SK-N-SH (cell line): ENCODE measurements around the gene CLSTN2. TPM values are rescaled to one million over a fixed set of nuclear protein-coding genes. Genes with fewer than 3 reads are reported as not detected.

Experiments
- CTCF ChIA-PET: fragments of 300-600, 350-600 bp; formaldehyde crosslinking; extraction: SDS; loops from one replicate; lab custom pipeline; 2021; lab: Yijun Ruan, JAX
- POLR2A ChIA-PET: fragments of 350-600 bp; sonication (Branson Sonifier 250); formaldehyde crosslinking; extraction: SDS; loops from one replicate; lab custom pipeline; 2020; ENCODE audit warnings: antibody characterized with exemption, inconsistent platforms; lab: Yijun Ruan, JAX
- DNase-seq: peaks from one replicate; pipeline ENCODE4 v3.0.0; 2012
- H2AFZ ChIP-seq: fragments of 200-600 bp; sonication (generic); 2 replicates; pipeline ENCODE4 v1.8.1; 2016; ENCODE audit warnings: antibody characterized with exemption, mild to moderate bottlenecking, low read depth
- H3F3A ChIP-seq: fragments of 200-600 bp; sonication (generic); replicated peaks from 2 replicates; pipeline ENCODE3; 2016; ENCODE audit warnings: antibody characterized with exemption, mild to moderate bottlenecking; ENCODE audit not compliant: insufficient read depth
- H3K27ac ChIP-seq, 2 experiments: fragments of 200-500 bp in 1 of 2; fragments of 200-600 bp in 1 of 2; sonication (Bioruptor generic) in 1 of 2; sonication (generic), shearing (Covaris generic) in 1 of 2; 2 replicates each; pipeline versions ENCODE4 v1.5.1 to v1.6.1; 2014 to 2016; ENCODE audit warnings: low read depth in 2 of 2, inconsistent platforms in 1 of 2, low read length in 1 of 2, mild to moderate bottlenecking in 1 of 2, mixed read lengths in 1 of 2
- H3K27me3 ChIP-seq: fragments of 200-600 bp; sonication (generic), shearing (Covaris generic); 2 replicates; pipeline ENCODE4 v1.6.1; 2016; ENCODE audit warnings: mixed run types; ENCODE audit not compliant: insufficient read depth
- H3K36me3 ChIP-seq, 2 experiments: fragments of 200-500 bp in 1 of 2; fragments of 200-600 bp in 1 of 2; sonication (Bioruptor generic) in 1 of 2; sonication (generic) in 1 of 2; replicated peaks in 1 of 2; 2 replicates each; pipeline versions ENCODE3 to v1.5.1; 2014 to 2016; ENCODE audit warnings: low read length in 1 of 2, mild to moderate bottlenecking in 1 of 2; ENCODE audit not compliant: insufficient read depth in 2 of 2, control insufficient read depth in 1 of 2
- H3K4me1 ChIP-seq, 2 experiments: fragments of 200-500 bp in 1 of 2; fragments of 200-600 bp in 1 of 2; sonication (Bioruptor generic) in 1 of 2; sonication (generic), shearing (Covaris generic) in 1 of 2; 2 replicates each; pipeline versions ENCODE4 v1.5.1 to v1.6.1; 2014 to 2016; ENCODE audit warnings: low read depth in 1 of 2, low read length in 1 of 2, mixed run types in 1 of 2; ENCODE audit not compliant: insufficient read depth in 2 of 2, control insufficient read depth in 1 of 2
- H3K4me2 ChIP-seq: fragments of 200-600 bp; sonication (generic), shearing (Covaris generic); 2 replicates; pipeline ENCODE4 v1.6.1; 2017; ENCODE audit warnings: mixed run types
- H3K4me3 ChIP-seq, 2 experiments: fragments of 200-500 bp in 1 of 2; fragments of 200-600 bp in 1 of 2; sonication (Bioruptor generic) in 1 of 2; sonication (generic), shearing (Covaris generic) in 1 of 2; 2 replicates each; pipeline versions ENCODE4 v1.5.1 to v1.8.1; 2014 to 2016; ENCODE audit warnings: low read depth in 2 of 2, inconsistent platforms in 1 of 2, low read length in 1 of 2, mild to moderate bottlenecking in 1 of 2, mixed read lengths in 1 of 2, moderate library complexity in 1 of 2
- H3K79me2 ChIP-seq: fragments of 200-600 bp; sonication (generic); 2 replicates; pipeline ENCODE4 v1.8.1; 2017; ENCODE audit warnings: mild to moderate bottlenecking; ENCODE audit not compliant: insufficient read depth
- H3K9ac ChIP-seq: fragments of 200-600 bp; sonication (generic); 2 replicates; pipeline ENCODE4 v1.6.1; 2017; ENCODE audit warnings: mixed run types
- H3K9me2 ChIP-seq: fragments of 200-600 bp; sonication (generic); 2 replicates; pipeline ENCODE4 v1.6.1; 2017; ENCODE audit warnings: mixed run types
- H3K9me3 ChIP-seq: fragments of 200-600 bp; sonication (generic); 2 replicates; pipeline ENCODE4 v1.6.1; 2017; ENCODE audit warnings: mixed run types, mild to moderate bottlenecking, moderate library complexity
- H4K20me1 ChIP-seq: fragments of 200-600 bp; sonication (generic); 2 replicates; pipeline ENCODE4 v1.6.1; 2017; ENCODE audit warnings: mild to moderate bottlenecking, mixed run types; ENCODE audit not compliant: insufficient read depth
- CHD2 ChIP-seq: fragments of 150-350 bp; IDR thresholded peaks from 2 replicates; pipeline ENCODE4 v1.6.1; 2018; ENCODE audit warnings: low read length; ENCODE audit not compliant: partially characterized antibody
- ELF1 ChIP-seq: IDR thresholded peaks from 2 replicates; pipeline ENCODE4 v1.4.0; 2012
- FOXM1 ChIP-seq: IDR thresholded peaks from 2 replicates; pipeline ENCODE4 v1.4.0; 2012; ENCODE audit warnings: low read depth, mild to moderate bottlenecking
- MEF2A ChIP-seq: IDR thresholded peaks from 2 replicates; pipeline ENCODE4 v1.4.0; 2012; ENCODE audit warnings: low read depth, borderline replicate concordance
- MXI1 ChIP-seq: IDR thresholded peaks from 2 replicates; pipeline ENCODE4 v1.6.1; 2012; ENCODE audit warnings: mild to moderate bottlenecking, low read depth, low read length, improper control_type of control experiment
- NFIC ChIP-seq: IDR thresholded peaks from 2 replicates; pipeline ENCODE4 v1.4.0; 2012; ENCODE audit warnings: borderline replicate concordance
- POLR2AphosphoS5 ChIP-seq: IDR thresholded peaks from 2 replicates; pipeline ENCODE4 v1.6.1; 2012; ENCODE audit warnings: low read depth, low read length
- RFX5 ChIP-seq: IDR thresholded peaks from 2 replicates; pipeline ENCODE4 v1.6.1; 2012; ENCODE audit warnings: mild to moderate bottlenecking, improper control_type of control experiment, low read length
- TAF1 ChIP-seq: IDR thresholded peaks from 2 replicates; pipeline ENCODE4 v1.6.1; 2012; ENCODE audit warnings: low read depth, mild to moderate bottlenecking, low read length, moderate library complexity, borderline replicate concordance
- TCF12 ChIP-seq: IDR thresholded peaks from 2 replicates; pipeline ENCODE4 v1.4.0; 2012
- WGBS: methylation state at CpG from one replicate; pipeline ENCODE4 v1.1.6; 2017; ENCODE audit warnings: low lambda C conversion rate; 5-methylcytosine and 5-hydroxymethylcytosine counted together
- polyA plus RNA-seq, 3 experiments: library from polyadenylated mRNA; depleted of rRNA; stranded (reverse); fragments of >200 nt; gene quantifications; 2 replicates each; pipeline ENCODE4 v1.2.3, GENCODE V29; 2012
- TF ChIP-seq, protein P1 (sequence below): fragments of 200-600 bp; sonication (generic); IDR thresholded peaks from 2 replicates; pipeline ENCODE4 v1.6.1; 2017; ENCODE audit warnings: antibody characterized with exemption, mild to moderate bottlenecking, moderate library complexity
- TF ChIP-seq, protein P2 (sequence below): fragments of 150-350 bp; IDR thresholded peaks from 2 replicates; pipeline ENCODE4 v1.6.1; 2016; ENCODE audit warnings: mild to moderate bottlenecking, low read depth, low read length
- TF ChIP-seq, protein P3 (sequence below): IDR thresholded peaks from 2 replicates; pipeline ENCODE4 v1.4.0; 2012; ENCODE audit warnings: low read depth

Gene CLSTN2
- polyA plus RNA-seq, 1 of the 3 experiments (the other 2 are of a cell fraction) = 0.02 TPM

DNA sequence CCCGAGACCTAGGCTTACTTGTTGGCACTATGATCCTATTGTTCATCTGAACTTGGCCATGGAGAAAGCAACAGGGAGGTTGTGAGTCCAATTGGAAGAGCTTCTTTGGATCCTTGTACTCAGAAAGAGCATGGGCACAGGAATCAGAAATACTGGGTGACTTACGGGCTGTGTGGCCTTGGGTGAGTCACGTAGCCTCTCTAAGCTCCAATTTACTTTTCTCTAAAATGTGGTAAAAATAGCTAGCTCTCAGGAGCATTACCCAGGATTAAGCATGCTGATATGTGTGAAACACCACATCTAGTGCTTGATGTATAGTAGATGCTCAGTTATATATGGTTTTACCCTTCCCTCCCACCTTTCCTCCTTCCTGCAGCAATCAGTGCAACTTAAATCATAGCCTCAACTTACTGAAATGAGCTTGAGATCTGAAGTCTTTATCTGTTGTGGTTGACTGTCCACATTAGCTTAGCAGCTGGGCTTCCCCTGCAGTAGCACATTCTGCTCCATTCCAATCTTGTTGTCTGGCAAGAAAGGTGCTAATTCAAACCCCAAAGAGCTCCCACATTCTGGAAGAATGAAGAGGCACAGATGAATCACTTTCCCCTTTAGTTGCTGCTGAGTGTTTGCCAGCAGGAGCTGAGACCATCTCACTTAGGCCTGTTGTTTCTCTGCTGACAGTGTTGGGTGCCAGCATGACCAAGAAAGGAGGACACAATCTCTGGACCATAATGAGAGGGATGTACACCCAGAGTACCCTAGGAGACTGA is 443.8 kb downstream of the CLSTN2 start:
- ChIA-PET CTCF (interaction anchor here (0.7 kb wide), 1 partner anchor 11 kb away, joined by 3 read pairs; no protein-coding TSS in a partner anchor), POLR2A (no interaction called here)
- Histone ChIP-seq H3K27me3 (no peaks in the 10 kb centered on the region), H2AFZ (no peak overlapping the region), H3K79me2 (no peaks in the 10 kb centered on the region), H3K4me2 (no peak overlapping the region), H4K20me1 (no peaks in the 10 kb centered on the region), H3K36me3 (no peaks in the 10 kb centered on the region), H3K9me3 (no peaks in the 10 kb centered on the region), H3F3A (no peaks in the 10 kb centered on the region), H3K9ac (no peak overlapping the region), H3K27ac (no peak overlapping the region), H3K4me1 (no peaks in the 10 kb centered on the region), H3K9me2 (no peaks in the 10 kb centered on the region), H3K4me3 (no peak overlapping the region)
- TF ChIP-seq MXI1 (no peak), TAF1 (no peak), NFIC (no peak), CHD2 (no peak), FOXM1 (no peak), ELF1 (no peak), RFX5 (no peak), POLR2AphosphoS5 (no peak), MEF2A (no peak), TCF12 (no peak)
- TF ChIP-seq, protein P1, sequence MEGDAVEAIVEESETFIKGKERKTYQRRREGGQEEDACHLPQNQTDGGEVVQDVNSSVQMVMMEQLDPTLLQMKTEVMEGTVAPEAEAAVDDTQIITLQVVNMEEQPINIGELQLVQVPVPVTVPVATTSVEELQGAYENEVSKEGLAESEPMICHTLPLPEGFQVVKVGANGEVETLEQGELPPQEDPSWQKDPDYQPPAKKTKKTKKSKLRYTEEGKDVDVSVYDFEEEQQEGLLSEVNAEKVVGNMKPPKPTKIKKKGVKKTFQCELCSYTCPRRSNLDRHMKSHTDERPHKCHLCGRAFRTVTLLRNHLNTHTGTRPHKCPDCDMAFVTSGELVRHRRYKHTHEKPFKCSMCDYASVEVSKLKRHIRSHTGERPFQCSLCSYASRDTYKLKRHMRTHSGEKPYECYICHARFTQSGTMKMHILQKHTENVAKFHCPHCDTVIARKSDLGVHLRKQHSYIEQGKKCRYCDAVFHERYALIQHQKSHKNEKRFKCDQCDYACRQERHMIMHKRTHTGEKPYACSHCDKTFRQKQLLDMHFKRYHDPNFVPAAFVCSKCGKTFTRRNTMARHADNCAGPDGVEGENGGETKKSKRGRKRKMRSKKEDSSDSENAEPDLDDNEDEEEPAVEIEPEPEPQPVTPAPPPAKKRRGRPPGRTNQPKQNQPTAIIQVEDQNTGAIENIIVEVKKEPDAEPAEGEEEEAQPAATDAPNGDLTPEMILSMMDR = no peak
- TF ChIP-seq, protein P2, sequence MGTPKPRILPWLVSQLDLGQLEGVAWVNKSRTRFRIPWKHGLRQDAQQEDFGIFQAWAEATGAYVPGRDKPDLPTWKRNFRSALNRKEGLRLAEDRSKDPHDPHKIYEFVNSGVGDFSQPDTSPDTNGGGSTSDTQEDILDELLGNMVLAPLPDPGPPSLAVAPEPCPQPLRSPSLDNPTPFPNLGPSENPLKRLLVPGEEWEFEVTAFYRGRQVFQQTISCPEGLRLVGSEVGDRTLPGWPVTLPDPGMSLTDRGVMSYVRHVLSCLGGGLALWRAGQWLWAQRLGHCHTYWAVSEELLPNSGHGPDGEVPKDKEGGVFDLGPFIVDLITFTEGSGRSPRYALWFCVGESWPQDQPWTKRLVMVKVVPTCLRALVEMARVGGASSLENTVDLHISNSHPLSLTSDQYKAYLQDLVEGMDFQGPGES = no peak
- WGBS = 15% methylated on average over 3 of the region's 3 CpGs
- DNase-seq = no peak

DNA sequence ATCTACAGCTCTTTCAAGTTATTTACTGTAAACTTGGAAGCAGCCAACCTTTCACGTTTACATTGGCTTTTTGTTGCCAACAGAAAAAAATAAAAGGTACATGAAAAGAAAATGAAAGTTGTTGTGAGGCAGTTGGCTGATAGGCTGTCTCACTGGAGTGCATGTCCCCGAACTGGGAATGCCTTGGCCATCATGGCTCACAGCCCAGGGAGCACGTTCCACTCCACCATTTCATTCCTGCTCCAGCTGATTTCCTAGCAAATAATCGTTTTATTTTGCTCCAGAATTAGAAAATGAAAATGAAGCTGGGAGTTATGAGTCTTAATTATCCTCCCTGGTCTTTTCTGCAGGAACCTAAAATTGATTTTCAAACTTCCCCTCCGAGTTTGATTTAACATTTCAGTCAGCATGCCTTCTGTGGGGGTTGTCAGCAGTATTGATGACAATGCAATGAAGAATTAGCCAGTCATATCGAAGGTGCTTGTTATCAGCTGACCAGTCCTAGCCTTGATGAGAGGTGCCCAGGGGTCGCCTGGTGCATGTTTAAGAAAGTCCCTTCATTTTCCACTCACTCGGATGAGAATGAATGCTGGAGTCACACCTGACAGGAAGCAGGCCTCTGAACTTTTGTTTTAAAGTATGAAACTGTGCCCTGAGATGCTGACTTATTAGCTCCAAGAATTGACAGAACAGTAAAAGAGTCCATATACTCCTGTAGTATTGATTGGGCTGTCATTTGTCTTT is 449.2 kb downstream of the CLSTN2 start:
- TF ChIP-seq, protein P3, sequence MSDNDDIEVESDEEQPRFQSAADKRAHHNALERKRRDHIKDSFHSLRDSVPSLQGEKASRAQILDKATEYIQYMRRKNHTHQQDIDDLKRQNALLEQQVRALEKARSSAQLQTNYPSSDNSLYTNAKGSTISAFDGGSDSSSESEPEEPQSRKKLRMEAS = no peak
- TF ChIP-seq, all 33 proteins: peak for 0
- WGBS = 20% methylated on average over 8 of the region's 8 CpGs
- H2AFZ ChIP-seq = no peak overlapping the region
- H3K27me3 ChIP-seq = no peaks in the 10 kb centered on the region
- H3K27ac ChIP-seq = no peak overlapping the region
- H3K4me1 ChIP-seq = no peaks in the 10 kb centered on the region; a peak in 1 of 4 replicates
- POLR2A ChIA-PET = no interaction called here
- H3K36me3 ChIP-seq = no peaks in the 10 kb centered on the region
- H3K9me3 ChIP-seq = no peaks in the 10 kb centered on the region
- H3K9ac ChIP-seq = no peak overlapping the region
- H3F3A ChIP-seq = no peaks in the 10 kb centered on the region
- CTCF ChIA-PET = no interaction called here
- H3K4me2 ChIP-seq = no peak overlapping the region
- H3K9me2 ChIP-seq = no peaks in the 10 kb centered on the region
- H3K4me3 ChIP-seq = no peak overlapping the region
- no peak for DNase-seq
- H3K79me2 ChIP-seq = no peaks in the 10 kb centered on the region
- no peaks in the 10 kb centered on the region for H4K20me1 ChIP-seq
